Activated T-cell treated with anti-CD3 and anti-CD28 coated beads for 4 hours (primary cell): ENCODE data around the gene CCP110.

ENCODE experiments used
- DNase-seq: peaks from one replicate; pipeline ENCODE4 v3.0.0-alpha.2; 2020

Gene CCP110

GRCh38 chr16:19601083-19601976, 77.6 kb downstream of the CCP110 start:
- peak; percentile 11 for DNase-seq
